ENCODE measurements around the gene LYPD3. TPM values are rescaled to one million over a fixed set of nuclear protein-coding genes. Genes with fewer than 3 reads are reported as not detected.

Gene LYPD3
- polyA plus RNA-seq, 3 donors: 0.24 to 22.9 (median 0.48) TPM

DNA sequence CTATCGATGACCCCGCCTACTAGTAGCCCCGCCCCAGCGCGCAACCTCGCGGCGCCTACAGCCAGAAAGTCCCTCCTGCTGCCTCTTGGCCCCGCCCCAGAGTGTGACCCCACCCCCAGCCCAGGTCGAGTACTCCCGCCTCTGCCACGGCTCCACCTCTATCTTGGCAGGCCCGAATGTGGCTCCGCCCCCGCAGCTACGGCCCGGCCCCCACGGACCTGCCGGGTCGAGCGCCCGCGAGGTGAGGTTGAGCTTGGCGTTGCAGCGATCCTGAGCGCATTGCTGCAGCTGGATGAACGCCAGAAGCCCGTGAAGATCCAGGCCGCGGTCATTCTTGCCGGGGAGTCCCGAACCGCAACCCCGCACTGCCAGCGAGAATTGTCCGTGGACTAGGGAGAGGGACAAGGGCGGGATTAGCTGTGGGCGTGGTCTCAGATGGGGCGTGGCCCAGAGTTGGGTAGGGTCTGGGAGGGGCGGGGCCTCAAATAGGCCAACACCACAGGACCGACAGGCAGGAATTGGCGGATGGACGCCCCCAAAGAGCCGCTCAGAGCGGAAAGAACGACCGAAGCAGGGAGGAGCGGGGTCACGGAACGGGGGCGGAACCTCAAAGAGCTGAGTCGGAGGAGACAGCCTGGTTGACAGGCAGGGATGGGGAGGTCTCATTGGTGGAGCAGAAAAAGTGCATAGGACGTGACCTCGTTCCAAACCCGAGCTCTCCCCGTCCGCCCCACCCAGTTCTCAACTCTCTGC is 1.9 kb downstream of the LYPD3 start:
- peak overlapping the region; percentile 86 for H2AFZ ChIP-seq (ENCODE audit: insufficient read depth, low read depth, low read length, poor library complexity, severe bottlenecking)
- Mint-ChIP-seq H3K36me3 (peaks cover 3 to 8% of the 10 kb centered on the region in 2 donors), H3K4me3 (peak overlapping the region; percentile 94 to 97), H3K27ac (peak overlapping the region; percentile 94 to 99 (median 98)), H3K9me3 (peaks cover 0 to 3% (median 0%) of the 10 kb centered on the region in 7 donors), H3K4me1 (peaks cover 42% of the 10 kb centered on the region), H3K27me3 (ENCODE audit: low read depth in 3 of 3) (peaks cover 10 to 24% (median 15%) of the 10 kb centered on the region in 3 donors)
- no peaks in the 10 kb centered on the region for H3K36me3 ChIP-seq (replicated peaks in 1 of 2; ENCODE audit: control insufficient read depth in 1 of 2, insufficient read depth in 2 of 2, low read length in 2 of 2)
- peak overlapping the region; percentile 90 for H3K4me2 ChIP-seq (replicated peaks; ENCODE audit: extremely low read depth, low read length, poor library complexity, severe bottlenecking)
- H3K27ac ChIP-seq (ENCODE audit: low read depth in 1 of 2, low read length in 2 of 2): peak overlapping the region; percentile 70 to 90
- H3K4me1 ChIP-seq (ENCODE audit: control insufficient read depth in 1 of 2, insufficient read depth in 2 of 2, low read length in 2 of 2): peaks cover 45 to 50% of the 10 kb centered on the region in 2 donors
- 0% methylated on average over 52 of the region's 57 CpGs for WGBS (ENCODE audit: insufficient coverage)
- peak; percentile 93 to 96 (median 95) for DNase-seq
- no peaks in the 10 kb centered on the region for H3K79me2 ChIP-seq (ENCODE audit: insufficient read depth, low read length)
- H3K9me3 ChIP-seq (replicated peaks in 1 of 2; ENCODE audit: control insufficient read depth in 1 of 2, insufficient read depth in 1 of 2, low read length in 2 of 2): no peaks in the 10 kb centered on the region
- no peaks in the 10 kb centered on the region for H3K27me3 ChIP-seq (ENCODE audit: control insufficient read depth in 2 of 2, insufficient read depth in 2 of 2, low read length in 2 of 2)
- intact Hi-C loops (cut with micrococcal nuclease): loop anchor here in 1 of 2 donors (1.0 kb wide), 1 partner anchor 41 kb away; the partner anchor contains the start of gene PHLDB3
- H3K9ac ChIP-seq (ENCODE audit: insufficient read depth, low read length, poor library complexity, severe bottlenecking): peak overlapping the region; percentile 69
- no peaks in the 10 kb centered on the region for H4K20me1 ChIP-seq (ENCODE audit: insufficient read depth, low read length)
- H3K4me3 ChIP-seq (replicated peaks in 1 of 3; ENCODE audit: low read depth in 2 of 3, low read length in 3 of 3): peak overlapping the region; percentile 68 to 88 (median 80)
- TF ChIP-seq, protein P1, sequence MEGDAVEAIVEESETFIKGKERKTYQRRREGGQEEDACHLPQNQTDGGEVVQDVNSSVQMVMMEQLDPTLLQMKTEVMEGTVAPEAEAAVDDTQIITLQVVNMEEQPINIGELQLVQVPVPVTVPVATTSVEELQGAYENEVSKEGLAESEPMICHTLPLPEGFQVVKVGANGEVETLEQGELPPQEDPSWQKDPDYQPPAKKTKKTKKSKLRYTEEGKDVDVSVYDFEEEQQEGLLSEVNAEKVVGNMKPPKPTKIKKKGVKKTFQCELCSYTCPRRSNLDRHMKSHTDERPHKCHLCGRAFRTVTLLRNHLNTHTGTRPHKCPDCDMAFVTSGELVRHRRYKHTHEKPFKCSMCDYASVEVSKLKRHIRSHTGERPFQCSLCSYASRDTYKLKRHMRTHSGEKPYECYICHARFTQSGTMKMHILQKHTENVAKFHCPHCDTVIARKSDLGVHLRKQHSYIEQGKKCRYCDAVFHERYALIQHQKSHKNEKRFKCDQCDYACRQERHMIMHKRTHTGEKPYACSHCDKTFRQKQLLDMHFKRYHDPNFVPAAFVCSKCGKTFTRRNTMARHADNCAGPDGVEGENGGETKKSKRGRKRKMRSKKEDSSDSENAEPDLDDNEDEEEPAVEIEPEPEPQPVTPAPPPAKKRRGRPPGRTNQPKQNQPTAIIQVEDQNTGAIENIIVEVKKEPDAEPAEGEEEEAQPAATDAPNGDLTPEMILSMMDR (IDR thresholded peaks at IDR 0.05): no peak

DNA sequence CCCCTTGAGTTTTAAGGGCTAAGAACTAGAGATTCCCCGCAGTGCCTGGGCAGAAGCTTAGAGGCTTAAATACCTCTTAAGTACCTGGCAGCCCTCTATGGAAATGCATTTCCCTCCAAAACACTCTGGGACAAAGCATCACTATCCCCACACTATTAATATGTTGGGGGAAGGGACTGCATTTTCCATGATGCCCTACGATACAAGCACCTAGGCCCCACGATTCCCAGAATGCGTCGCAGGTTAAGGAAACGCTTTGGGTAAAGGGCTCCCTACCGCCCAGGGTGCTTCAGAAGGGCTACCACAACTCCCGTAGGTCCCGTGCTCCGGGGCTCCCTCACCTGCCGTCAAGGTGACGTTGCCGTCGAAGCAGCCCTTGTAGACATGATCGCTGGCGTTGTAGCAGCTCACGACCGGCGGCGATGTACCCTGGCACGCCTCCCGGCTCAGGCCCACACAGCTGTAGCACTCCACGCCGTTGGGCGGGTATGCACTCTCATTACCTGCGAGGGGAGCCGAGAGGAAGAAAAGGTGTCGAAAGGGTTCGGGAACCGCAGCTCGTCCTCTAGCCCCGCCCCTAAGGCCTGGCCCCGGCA is 2.5 kb downstream of the LYPD3 start:
- Histone ChIP-seq H3K4me3 (replicated peaks in 1 of 3; ENCODE audit: low read depth in 2 of 3, low read length in 3 of 3) (peak overlapping the region; percentile 9 to 88 (median 80)), H3K79me2 (ENCODE audit: insufficient read depth, low read length) (no peaks in the 10 kb centered on the region), H4K20me1 (ENCODE audit: insufficient read depth, low read length) (no peaks in the 10 kb centered on the region), H3K27ac (ENCODE audit: low read depth in 1 of 2, low read length in 2 of 2) (peak overlapping the region in 1 of 2 donors; percentile 45), H3K9me3 (replicated peaks in 1 of 2; ENCODE audit: control insufficient read depth in 1 of 2, insufficient read depth in 1 of 2, low read length in 2 of 2) (no peaks in the 10 kb centered on the region), H3K36me3 (replicated peaks in 1 of 2; ENCODE audit: control insufficient read depth in 1 of 2, insufficient read depth in 2 of 2, low read length in 2 of 2) (no peaks in the 10 kb centered on the region), H3K4me2 (replicated peaks; ENCODE audit: extremely low read depth, low read length, poor library complexity, severe bottlenecking) (peak overlapping the region; percentile 90), H3K9ac (ENCODE audit: insufficient read depth, low read length, poor library complexity, severe bottlenecking) (peak overlapping the region; percentile 69), H3K4me1 (ENCODE audit: control insufficient read depth in 1 of 2, insufficient read depth in 2 of 2, low read length in 2 of 2) (peaks cover 39 to 43% of the 10 kb centered on the region in 2 donors), H2AFZ (ENCODE audit: insufficient read depth, low read depth, low read length, poor library complexity, severe bottlenecking) (peak overlapping the region; percentile 86), H3K27me3 (ENCODE audit: control insufficient read depth in 2 of 2, insufficient read depth in 2 of 2, low read length in 2 of 2) (no peaks in the 10 kb centered on the region)
- peaks cover 10 to 24% (median 15%) of the 10 kb centered on the region in 3 donors for H3K27me3 Mint-ChIP-seq (ENCODE audit: low read depth in 3 of 3)
- peaks cover 3 to 8% of the 10 kb centered on the region in 2 donors for H3K36me3 Mint-ChIP-seq
- intact Hi-C loops (cut with micrococcal nuclease): loop anchor here in 1 of 2 donors (1.0 kb wide), 1 partner anchor 41 kb away; the partner anchor contains the start of gene PHLDB3
- TF ChIP-seq, protein P1 (IDR thresholded peaks at IDR 0.05): no peak
- WGBS (ENCODE audit: insufficient coverage): 10% methylated on average over 25 of the region's 33 CpGs
- peak overlapping the region; percentile 86 to 99 (median 97) for H3K27ac Mint-ChIP-seq
- DNase-seq: no peak
- H3K9me3 Mint-ChIP-seq: peaks cover 0 to 3% (median 0%) of the 10 kb centered on the region in 7 donors
- peaks cover 35% of the 10 kb centered on the region for H3K4me1 Mint-ChIP-seq
- H3K4me3 Mint-ChIP-seq: peak overlapping the region; percentile 94 to 97
